Esophagus muscularis mucosa (tissue), 3 donors: Measurements from ENCODE around the gene ITPR1.

Experiments
- CTCF ChIP-seq, 3 experiments: fragments of 200-600 bp in 2 of 3; fragments of 450-650 bp in 1 of 3; sonication (generic) in 2 of 3; IDR thresholded peaks; one replicate each; pipeline ENCODE4 v1.5.1; 2017 to 2019; ENCODE audit warnings: antibody characterized with exemption in 3 of 3, mild to moderate bottlenecking in 2 of 3, moderate library complexity in 1 of 3
- EP300 ChIP-seq: sonication (generic); formaldehyde crosslinking; IDR thresholded peaks from one replicate; pipeline ENCODE4 v1.6.1; 2017; ENCODE audit warnings: antibody characterized with exemption

- TF ChIP-seq CTCF (IDR thresholded peaks at IDR 0.05) (no peak), EP300 (no peak)
Observed at GRCh38 chr3:4644951-4645350, 151.8 kb downstream of the ITPR1 start.
